Esophagus squamous epithelium (tissue), 5 donors: ENCODE measurements around the gene RETREG3. TPM values are rescaled to one million over a fixed set of nuclear protein-coding genes. Genes with fewer than 3 reads are reported as not detected.
"Not testable (repeated sequence)": the region's sequence is repeated elsewhere in the genome, so short reads cannot be mapped to it uniquely, and the experiment has no call there.

ENCODE experiments used
- DNase-seq: peaks from one replicate; lab custom pipeline; 2025; lab: John Stamatoyannopoulos, UW
- H3K27ac ChIP-seq, 4 donors: fragments of 200-600 bp; sonication (generic); one replicate each; pipeline ENCODE4 v1.5.1; 2016 to 2019; ENCODE audit warnings: mild to moderate bottlenecking in 1 of 4
- H3K27me3 ChIP-seq, 4 donors: fragments of 200-600 bp; sonication (generic); 1 replicate in 3 of 4; 2 replicates in 1 of 4; pipeline versions ENCODE4 v1.5.1 to v1.6.0; 2017 to 2021; ENCODE audit warnings: antibody characterized with exemption in 1 of 4
- H3K36me3 ChIP-seq, 3 donors: fragments of 200-600 bp; sonication (generic); one replicate each; pipeline ENCODE4 v1.5.1; 2016 to 2019
- H3K4me1 ChIP-seq, 3 donors: fragments of 200-600 bp; sonication (generic); one replicate each; pipeline ENCODE4 v1.5.1; 2017 to 2019
- H3K4me3 ChIP-seq, 4 donors: fragments of 200-600 bp; sonication (generic); 1 replicate in 3 of 4; 2 replicates in 1 of 4; pipeline ENCODE4 v1.5.1; 2016 to 2019; ENCODE audit warnings: mild to moderate bottlenecking in 2 of 4, moderate library complexity in 1 of 4
- H3K9me3 ChIP-seq, 3 donors: fragments of 200-600 bp; sonication (generic); one replicate each; pipeline ENCODE4 v1.5.1; 2016 to 2019
- CTCF ChIP-seq, 6 experiments: fragments of 450-650 bp in 4 of 6; fragments of 200-600 bp in 2 of 6; sonication (generic) in 2 of 6; IDR thresholded peaks; one replicate each; pipeline ENCODE4 v1.5.1; 2016 to 2019; ENCODE audit warnings: antibody characterized with exemption in 6 of 6, mild to moderate bottlenecking in 4 of 6, moderate library complexity in 4 of 6
- POLR2A ChIP-seq, 4 donors: fragments of 450-650 bp; IDR thresholded peaks; one replicate each; pipeline ENCODE4 v1.6.1; 2017; ENCODE audit warnings: antibody characterized with exemption in 4 of 4, mild to moderate bottlenecking in 4 of 4, moderate library complexity in 3 of 4
- WGBS, 2 donors: methylation state at CpG; one replicate each; pipeline ENCODE4 v1.1.5; 2018; 5-methylcytosine and 5-hydroxymethylcytosine counted together
- intact Hi-C: fragments of 100-400 bp; cut with DNase I; formaldehyde crosslinking; loops from one replicate; pipeline ENCODE4 v1.15.0; 2022
- total RNA-seq, 4 donors: library from RNA; depleted of rRNA; stranded (reverse); fragments of >200 nt; gene quantifications; one replicate each; pipeline ENCODE4 v1.1.0, GENCODE V29; 2016
- donor health status: DM: yes; HTN: yes; CAD: no.

The RETREG3 gene
- total RNA-seq, 4 donors from 2014 or later, result 35.7 to 59.6 (median 53.0) TPM

GRCh38 chr17:42632949-42633444 is 23.8 kb upstream of the RETREG3 start:
- Histone ChIP-seq H3K27ac (peak overlapping the region; percentile 61 to 83 (median 72)), H3K36me3 (no peaks in the 10 kb centered on the region), H3K9me3 (no peaks in the 10 kb centered on the region), H3K27me3 (no peaks in the 10 kb centered on the region), H3K4me1 (peaks cover 0 to 18% (median 0%) of the 10 kb centered on the region in 3 donors), H3K4me3 (no peak overlapping the region)
- no peak for DNase-seq
- 42 to 62% methylated on average over 9 of the region's 9 CpGs for WGBS, 2 donors
- intact Hi-C loops, result no loop called here
- TF ChIP-seq CTCF (IDR thresholded peaks at IDR 0.05), result no peak
- TF ChIP-seq POLR2A (IDR thresholded peaks at IDR 0.05), result no peak

GRCh38 chr17:42629411-42630009 is 20.3 kb upstream of the RETREG3 start:
- no peak for DNase-seq
- Histone ChIP-seq H3K27me3 (no peaks in the 10 kb centered on the region), H3K27ac (peak overlapping the region in 1 of 4 donors; percentile 21), H3K36me3 (no peaks in the 10 kb centered on the region), H3K9me3 (no peaks in the 10 kb centered on the region), H3K4me3 (no peak overlapping the region), H3K4me1 (peaks cover 3 to 24% (median 4%) of the 10 kb centered on the region in 3 donors)
- TF ChIP-seq POLR2A (IDR thresholded peaks at IDR 0.05), result no peak
- TF ChIP-seq CTCF (IDR thresholded peaks at IDR 0.05), result no peak
- intact Hi-C loops, result no loop called here
- WGBS, 2 donors, result 46 to 73% methylated on average over 3 of the region's 3 CpGs

- H3K36me3 ChIP-seq, DNase-seq, H3K4me3 ChIP-seq, intact Hi-C loops, H3K9me3 ChIP-seq, H3K27me3 ChIP-seq, H3K27ac ChIP-seq: not testable (repeated sequence)
- 92 to 98% methylated on average over 5 to 6 of the region's 6 CpGs for WGBS, 2 donors
- H3K4me1 ChIP-seq, result peaks cover 7 to 23% (median 13%) of the 10 kb centered on the region in 3 donors
Measured at GRCh38 chr17:42627032-42627764, 18.0 kb upstream of the RETREG3 start.

GRCh38 chr17:42623732-42624596 is 14.8 kb upstream of the RETREG3 start:
- intact Hi-C loops, result no loop called here
- Histone ChIP-seq H3K4me3 (no peak overlapping the region), H3K9me3 (no peaks in the 10 kb centered on the region), H3K36me3 (no peaks in the 10 kb centered on the region), H3K4me1 (peaks cover 7 to 37% (median 13%) of the 10 kb centered on the region in 3 donors), H3K27ac (peak overlapping the region; percentile 75 to 86 (median 79)), H3K27me3 (no peaks in the 10 kb centered on the region)
- TF ChIP-seq CTCF (IDR thresholded peaks at IDR 0.05) (peak in 1 of 6 experiments; percentile 10), POLR2A (IDR thresholded peaks at IDR 0.05) (no peak)
- DNase-seq, result no peak
- 52 to 69% methylated on average over 7 of the region's 7 CpGs for WGBS, 2 donors

- 74 to 89% methylated on average over 2 of the region's 2 CpGs for WGBS, 2 donors
- H3K27me3 ChIP-seq, result no peaks in the 10 kb centered on the region
- no peak for TF ChIP-seq POLR2A (IDR thresholded peaks at IDR 0.05)
- TF ChIP-seq CTCF (IDR thresholded peaks at IDR 0.05), result no peak
- intact Hi-C loops, result no loop called here
- H3K36me3 ChIP-seq, result no peaks in the 10 kb centered on the region
- peak overlapping the region in 2 of 4 donors; percentile 82 to 86 for H3K27ac ChIP-seq
- DNase-seq, result no peak
- H3K4me1 ChIP-seq, result peaks cover 14 to 43% (median 15%) of the 10 kb centered on the region in 3 donors
- no peaks in the 10 kb centered on the region for H3K9me3 ChIP-seq
- H3K4me3 ChIP-seq, result no peak overlapping the region
Measured at GRCh38 chr17:42623271-42623670, 14.1 kb upstream of the RETREG3 start.

- intact Hi-C loops, H3K27ac ChIP-seq, H3K36me3 ChIP-seq, H3K9me3 ChIP-seq, H3K27me3 ChIP-seq, DNase-seq, H3K4me3 ChIP-seq: not testable (repeated sequence)
- 88 to 97% methylated on average over 2 to 3 of the region's 3 CpGs for WGBS, 2 donors
- H3K4me1 ChIP-seq, result peaks cover 20 to 52% (median 21%) of the 10 kb centered on the region in 3 donors
Measured at GRCh38 chr17:42621987-42622386, 12.8 kb upstream of the RETREG3 start.
